GM23338 (cell line): ENCODE results near the gene CFAP100. TPM values are rescaled to one million over a fixed set of nuclear protein-coding genes. Genes with fewer than 3 reads are reported as not detected.

Source experiments
- ATAC-seq: fragments of 200-7000 bp; cut with Tn5 transposase; 3 replicates; pipeline ENCODE4 v1.9.1; 2020
- DNase-seq: peaks from one replicate; pipeline ENCODE4 v3.0.0-alpha.2; 2015; ENCODE audit warnings: low spot score
- H2AFZ ChIP-seq: fragments of 200-600 bp; sonication (generic); 2 replicates; pipeline ENCODE4 v1.8.0; 2016; ENCODE audit warnings: antibody characterized with exemption, mild to moderate bottlenecking, moderate library complexity
- H3F3A ChIP-seq: fragments of 200-600 bp; sonication (generic); replicated peaks from 2 replicates; pipeline ENCODE4 v1.8.0; 2017; ENCODE audit warnings: antibody characterized with exemption, mixed run types, low read depth
- H3K27ac ChIP-seq: fragments of 200-600 bp; sonication (generic); 2 replicates; pipeline ENCODE4 v1.6.1; 2016; ENCODE audit warnings: low read depth
- H3K27me3 ChIP-seq: fragments of 200-600 bp; sonication (generic); 2 replicates; pipeline ENCODE4 v1.8.0; 2016; ENCODE audit warnings: mild to moderate bottlenecking, mixed run types, moderate library complexity; ENCODE audit not compliant: insufficient read depth
- H3K36me3 ChIP-seq: fragments of 200-600 bp; sonication (generic); 2 replicates; pipeline ENCODE4 v1.8.0; 2016; ENCODE audit warnings: mild to moderate bottlenecking; ENCODE audit not compliant: insufficient read depth
- H3K4me1 ChIP-seq: fragments of 200-600 bp; sonication (generic); 2 replicates; pipeline ENCODE4 v1.8.0; 2016; ENCODE audit warnings: mild to moderate bottlenecking, moderate library complexity; ENCODE audit not compliant: insufficient read depth
- H3K4me2 ChIP-seq: fragments of 200-600 bp; sonication (generic); 2 replicates; pipeline ENCODE4 v1.7.1; 2017; ENCODE audit warnings: mixed run types
- H3K4me3 ChIP-seq: fragments of 200-600 bp; sonication (generic); 2 replicates; pipeline ENCODE4 v1.6.1; 2016; ENCODE audit warnings: mixed run types
- H3K79me2 ChIP-seq: fragments of 200-600 bp; sonication (generic); replicated peaks from 2 replicates; pipeline ENCODE4 v1.8.0; 2017; ENCODE audit warnings: mild to moderate bottlenecking; ENCODE audit not compliant: insufficient read depth
- H3K9me2 ChIP-seq: fragments of 200-600 bp; sonication (generic); 2 replicates; pipeline ENCODE4 v1.8.0; 2017; ENCODE audit not compliant: insufficient read depth
- H4K20me1 ChIP-seq: fragments of 200-600 bp; sonication (generic); replicated peaks from 2 replicates; pipeline ENCODE4 v1.8.0; 2017; ENCODE audit warnings: mild to moderate bottlenecking; ENCODE audit not compliant: insufficient read depth
- H3K27ac Mint-ChIP-seq: 2 replicates; pipeline ENCODE4 v1.8.0; 2020; ENCODE audit warnings: inconsistent platforms, mild to moderate bottlenecking, moderate library complexity, mixed read lengths
- H3K27me3 Mint-ChIP-seq: 3 replicates; pipeline ENCODE4 v1.8.0; 2022; ENCODE audit warnings: low read depth, mild to moderate bottlenecking, moderate library complexity, mixed read lengths, inconsistent platforms; ENCODE audit not compliant: insufficient read depth, poor library complexity
- H3K36me3 Mint-ChIP-seq: 3 replicates; pipeline ENCODE4 v1.8.0; 2021; ENCODE audit warnings: low read depth, mild to moderate bottlenecking, inconsistent platforms, moderate library complexity, mixed read lengths
- H3K4me1 Mint-ChIP-seq: 3 replicates; pipeline ENCODE4 v1.8.0; 2020; ENCODE audit warnings: mild to moderate bottlenecking, inconsistent platforms, mixed read lengths
- H3K4me3 Mint-ChIP-seq: 3 replicates; pipeline ENCODE4 v1.8.0; 2021; ENCODE audit warnings: moderate library complexity, mild to moderate bottlenecking, inconsistent platforms, mixed read lengths
- H3K9me3 Mint-ChIP-seq: 3 replicates; pipeline ENCODE4 v1.8.0; 2020; ENCODE audit warnings: moderate library complexity, mild to moderate bottlenecking, inconsistent platforms, mixed read lengths
- ETS1 ChIP-seq: IDR thresholded peaks from 2 replicates; pipeline ENCODE4 v1.6.1; 2016; ENCODE audit warnings: antibody characterized with exemption
- EZH2 ChIP-seq: fragments of 200-600 bp; sonication (generic); IDR thresholded peaks from one replicate; pipeline ENCODE4 v1.8.0; 2017; ENCODE audit warnings: antibody characterized with exemption, mild to moderate bottlenecking, low read depth; ENCODE audit not compliant: unreplicated experiment
- JUNB ChIP-seq: IDR thresholded peaks from one replicate; pipeline ENCODE4 v1.6.1; 2016; ENCODE audit warnings: antibody characterized with exemption; ENCODE audit not compliant: unreplicated experiment
- NANOG ChIP-seq: IDR thresholded peaks from 2 replicates; pipeline ENCODE4 v1.6.1; 2016; ENCODE audit warnings: antibody characterized with exemption, borderline replicate concordance
- ZNF114 ChIP-seq: fragments of 250-450 bp; sonication (Bioruptor Pico); IDR thresholded peaks from 2 replicates; pipeline ENCODE4 v1.5.0; 2020; ENCODE audit warnings: mild to moderate bottlenecking, moderate library complexity
- ZNF331 ChIP-seq: fragments of 250-450 bp; sonication (Bioruptor Pico); IDR thresholded peaks from 2 replicates; pipeline ENCODE4 v1.5.0; 2020; ENCODE audit warnings: low read depth, mild to moderate bottlenecking, moderate library complexity
- ZNF462 ChIP-seq: fragments of 250-450 bp; sonication (Bioruptor Pico); IDR thresholded peaks from 2 replicates; pipeline ENCODE4 v1.5.0; 2020; ENCODE audit warnings: mild to moderate bottlenecking, moderate library complexity
- polyA plus RNA-seq: library from polyadenylated mRNA; unstranded; fragments of >200 nt; fragmentation: Nextera tagmentation; extraction: Ambion mirVana; gene quantifications from 2 replicates; pipeline ENCODE4 v1.2.1, GENCODE V29; 2016
- total RNA-seq: library from RNA; depleted of rRNA; stranded (reverse); fragments of >200 nt; shearing (Covaris generic); gene quantifications from 2 replicates; pipeline ENCODE4 v1.2.3, GENCODE V29; 2014

Gene CFAP100
- total and polyA plus RNA-seq, 2 experiments from 2014 or later: 0.07 TPM; not detected in 1

- TF ChIP-seq ZNF462 (CRISPR knock-in tag) (no peak), ZNF114 (CRISPR knock-in tag) (no peak), JUNB (no peak), ZNF331 (CRISPR knock-in tag) (no peak)
Measured at GRCh38 chr3:126464997-126465396, 70.3 kb downstream of the CFAP100 start (continued).

GRCh38 chr3:126465928-126466544, 71.3 kb downstream of the CFAP100 start:
- no peak overlapping the region for H3K27ac ChIP-seq
- H3K36me3 ChIP-seq: peaks cover 48% of the 10 kb centered on the region
- Mint-ChIP-seq H3K27ac (no peak overlapping the region), H3K4me3 (no peak overlapping the region), H3K36me3 (peaks cover 83% of the 10 kb centered on the region), H3K9me3 (no peaks in the 10 kb centered on the region), H3K27me3 (peaks cover 9% of the 10 kb centered on the region), H3K4me1 (no peaks in the 10 kb centered on the region)
- peaks cover 30% of the 10 kb centered on the region for H4K20me1 ChIP-seq
- H3K9me2 ChIP-seq: no peaks in the 10 kb centered on the region
- no peak overlapping the region for H3K4me2 ChIP-seq
- ATAC-seq: no peak
- peaks cover 44% of the 10 kb centered on the region for H3K79me2 ChIP-seq
- H3K27me3 ChIP-seq: no peaks in the 10 kb centered on the region
- no peak overlapping the region for H2AFZ ChIP-seq
- no peak overlapping the region for H3K4me3 ChIP-seq
- no peaks in the 10 kb centered on the region for H3K4me1 ChIP-seq
- H3F3A ChIP-seq: no peaks in the 10 kb centered on the region
- no peak for DNase-seq
- TF ChIP-seq EZH2: no peak
- no peak for TF ChIP-seq ZNF462 (CRISPR knock-in tag)
- no peak for TF ChIP-seq NANOG
- TF ChIP-seq ETS1: no peak
